Inflammatory macrophage (primary cell): Measurements from ENCODE around the gene ICAM5.
"Not testable (repeated sequence)": the region's sequence is repeated elsewhere in the genome, so short reads cannot be mapped to it uniquely, and the experiment has no call there.

Source experiments
- DNase-seq, 2 donors: peaks; one replicate each; pipeline ENCODE4 v3.0.0-alpha.2; 2020 to 2022

ICAM5 gene

DNA sequence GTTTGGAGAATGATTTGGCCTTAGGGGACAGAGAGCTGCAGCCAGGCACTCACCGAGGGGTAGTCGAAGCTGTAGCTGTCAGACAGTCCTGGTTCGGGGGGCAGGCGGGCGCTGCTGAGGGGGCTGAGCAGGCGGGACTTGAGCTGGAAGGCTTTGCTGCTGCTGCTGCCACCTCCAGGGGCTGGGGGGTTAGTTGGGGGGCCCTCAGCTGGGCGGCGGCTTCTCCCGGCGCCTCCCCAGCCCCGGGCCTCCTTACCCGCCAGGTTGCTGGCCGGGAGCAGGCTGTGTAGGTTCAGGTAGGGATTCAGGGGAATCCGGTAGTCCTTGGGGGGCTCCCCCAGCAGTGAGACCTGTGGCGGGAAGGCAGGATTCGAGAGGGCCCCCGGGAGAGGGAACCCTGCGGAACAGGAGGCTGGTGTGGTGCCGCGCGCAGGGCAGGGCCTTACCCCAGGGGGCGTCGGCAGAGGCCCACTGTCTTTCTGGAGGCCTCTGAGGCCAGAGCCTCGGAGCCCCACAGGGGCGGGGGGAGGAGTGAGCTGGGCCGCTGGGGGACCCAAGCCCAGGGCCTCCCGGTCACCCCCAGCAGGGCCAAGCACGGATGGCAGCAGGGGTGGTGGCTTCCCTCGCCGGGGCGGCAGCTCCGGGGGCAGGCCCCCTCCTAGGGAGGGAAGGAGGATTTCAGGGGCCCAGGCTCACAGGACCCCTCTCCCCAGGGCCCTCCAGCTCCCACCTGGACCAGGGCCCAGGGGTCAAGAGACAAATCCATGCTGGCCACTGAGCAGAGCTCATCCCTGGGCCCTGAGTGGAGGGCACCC lies 31.1 kb downstream of the ICAM5 start:
- no peak for DNase-seq

DNA sequence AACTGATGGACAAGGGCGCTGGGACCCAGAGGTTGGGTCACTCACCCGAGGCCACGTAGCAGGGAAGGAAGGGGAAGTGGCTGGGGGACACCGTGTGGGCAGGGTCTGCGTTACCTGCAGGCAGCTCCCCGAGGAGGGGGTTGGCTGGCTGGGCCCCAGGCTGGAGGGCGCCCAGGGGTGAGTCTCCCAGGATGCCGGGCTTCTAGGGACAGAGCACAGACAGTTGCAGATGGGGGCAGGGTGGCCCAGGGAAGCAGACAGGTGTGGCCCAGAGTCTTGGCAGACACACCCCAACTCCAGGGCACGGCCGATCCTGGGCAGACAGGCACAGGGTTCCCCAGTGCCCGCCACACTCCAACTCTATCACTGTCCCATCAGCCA lies 31.7 kb downstream of the ICAM5 start:
- no peak for DNase-seq

DNA sequence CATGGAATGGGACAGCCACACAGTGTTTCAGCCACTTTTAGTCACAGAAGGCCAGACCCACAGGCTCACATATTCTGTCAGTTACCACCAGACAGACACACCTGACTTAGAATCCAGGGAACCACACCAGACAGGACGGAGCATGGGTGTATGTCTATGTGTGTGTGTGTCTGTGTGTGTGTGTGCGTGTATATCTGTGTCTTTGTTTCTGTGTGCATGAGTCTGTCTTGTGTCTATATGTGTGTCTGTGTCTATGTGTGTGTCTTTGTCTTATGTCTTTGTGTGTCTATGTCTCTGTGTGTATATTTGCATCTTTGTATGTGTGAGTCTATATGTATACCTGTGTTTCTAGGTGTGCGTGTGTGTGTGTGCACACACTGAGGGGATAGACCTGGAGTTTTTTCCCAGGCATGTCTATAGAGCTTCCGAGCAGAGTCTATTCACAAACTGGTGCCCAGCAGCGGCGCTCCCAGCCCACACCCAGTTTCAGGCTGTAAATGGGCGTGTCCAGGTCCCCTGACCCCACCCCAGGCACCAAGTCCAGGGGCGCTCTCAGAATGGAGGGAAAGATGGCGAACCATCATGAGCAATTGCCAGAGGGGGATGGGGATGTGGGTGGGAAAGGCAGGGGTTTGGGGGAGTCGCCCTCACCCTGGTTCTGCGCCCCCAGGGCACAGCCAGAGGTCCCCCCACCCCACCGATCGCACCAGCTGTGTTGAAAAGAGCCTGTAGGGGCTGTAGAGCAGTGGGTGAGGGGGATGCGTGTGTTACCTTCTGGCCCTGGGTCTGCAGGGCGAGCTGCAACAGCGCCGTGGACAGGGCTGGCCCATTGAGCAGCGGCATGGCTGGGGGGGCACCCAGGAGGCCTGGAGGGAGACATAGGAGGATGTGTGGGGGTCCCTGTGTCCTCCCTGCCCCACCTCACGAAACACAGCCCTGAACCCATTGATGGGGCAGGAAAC lies 32.4 kb downstream of the ICAM5 start:
- DNase-seq: no peak

DNA sequence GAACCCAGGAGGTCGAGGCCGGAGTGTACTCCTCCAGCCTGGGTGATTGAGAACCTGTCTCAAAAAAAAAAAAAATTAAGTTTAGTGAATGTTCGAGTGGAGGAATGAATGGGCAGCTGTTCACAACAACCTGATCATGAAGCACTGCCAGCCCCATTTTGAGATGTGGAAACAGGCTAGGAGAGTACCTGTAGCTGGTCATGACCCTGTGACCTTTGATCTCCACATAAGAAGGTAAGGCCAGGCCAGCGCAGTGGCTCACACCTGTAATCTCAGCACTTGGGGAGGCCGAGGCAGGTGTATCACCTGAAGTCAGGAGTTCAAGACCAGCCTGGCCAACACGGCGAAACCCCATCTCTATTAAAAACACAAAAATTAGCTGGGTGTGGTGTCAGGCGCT lies 36.0 kb downstream of the ICAM5 start:
- DNase-seq: no peak

DNA sequence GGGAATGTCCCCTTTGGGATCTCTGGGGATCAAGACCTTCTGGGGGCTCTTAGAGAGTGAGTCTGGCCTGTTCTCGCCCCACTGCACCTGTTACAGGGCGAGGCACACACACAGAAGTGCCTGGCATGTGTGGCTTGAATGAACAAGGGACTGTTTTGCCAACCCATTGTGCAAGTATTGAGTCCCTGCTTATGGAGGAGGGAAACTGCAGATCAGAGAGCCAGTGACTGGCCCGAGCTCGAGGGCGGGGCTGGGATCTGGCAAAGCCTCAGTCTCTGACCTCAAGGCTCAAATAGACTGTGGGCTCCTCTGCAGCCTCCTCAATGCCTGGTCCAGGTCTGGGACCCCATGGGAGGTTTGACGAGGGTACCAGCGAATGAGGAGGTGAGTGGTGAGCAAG lies 38.0 kb downstream of the ICAM5 start:
- no peak for DNase-seq

DNA sequence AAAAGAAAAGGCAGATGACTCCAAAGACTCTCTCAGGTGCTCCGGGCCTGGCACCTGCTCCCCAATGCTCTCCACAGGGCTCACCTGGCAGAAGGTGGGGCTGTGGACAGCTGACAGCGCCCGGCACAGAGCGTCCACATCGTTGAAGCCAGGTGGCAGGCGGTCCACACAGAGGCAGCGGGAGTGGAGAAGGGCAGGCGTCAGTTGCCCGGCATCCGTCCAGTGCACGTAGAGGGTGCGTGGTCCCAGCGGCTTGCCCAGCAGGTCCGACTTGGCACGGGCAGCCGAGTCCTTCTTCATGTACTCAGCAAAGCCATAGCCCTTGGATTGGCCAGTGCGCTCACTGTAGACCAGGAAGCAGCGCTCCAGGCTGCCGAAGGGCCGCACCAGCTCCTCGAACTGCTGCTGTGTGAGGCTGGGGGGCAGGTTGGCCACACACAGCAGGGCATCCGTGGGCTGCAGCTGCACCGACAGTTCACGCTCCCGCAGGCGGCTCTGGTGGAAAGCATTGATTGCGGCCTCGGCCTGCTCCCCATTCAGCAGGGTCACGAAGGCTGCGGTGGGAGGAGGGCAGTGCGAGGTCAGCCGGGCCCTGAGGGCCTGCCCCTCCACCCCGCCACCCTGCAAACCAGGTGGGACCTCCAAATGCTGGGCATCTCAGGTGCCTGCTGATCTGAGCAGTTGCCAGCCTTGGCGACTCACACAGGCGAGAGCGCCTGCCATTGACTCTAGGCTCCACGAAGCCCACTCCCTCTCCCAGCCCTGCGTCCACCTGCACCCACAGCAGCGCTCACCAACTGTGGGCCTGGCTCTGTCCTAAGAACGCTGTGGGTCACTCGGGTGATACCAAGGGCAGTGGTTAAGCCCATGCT lies 39.0 kb downstream of the ICAM5 start:
- no peak for DNase-seq

DNA sequence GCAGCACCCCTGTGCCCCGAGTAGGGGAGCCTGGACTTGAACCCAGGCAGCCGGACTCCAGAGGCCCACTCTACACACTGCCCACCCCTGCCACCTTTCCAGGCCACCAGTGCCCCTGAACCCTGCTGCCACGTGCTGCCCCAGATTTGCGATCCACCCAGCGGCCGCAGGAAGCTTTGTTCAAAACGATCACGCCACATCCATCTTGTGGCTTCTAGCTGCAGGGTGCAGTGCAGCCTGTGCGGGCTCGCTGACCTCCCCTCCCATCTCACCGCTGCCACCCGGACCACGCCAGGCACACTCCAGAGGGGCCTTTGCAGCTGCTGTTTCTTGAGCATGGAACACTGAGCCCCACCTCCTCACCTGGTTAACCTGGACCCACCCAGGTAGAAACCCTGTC lies 39.8 kb downstream of the ICAM5 start:
- no peak for DNase-seq

DNA sequence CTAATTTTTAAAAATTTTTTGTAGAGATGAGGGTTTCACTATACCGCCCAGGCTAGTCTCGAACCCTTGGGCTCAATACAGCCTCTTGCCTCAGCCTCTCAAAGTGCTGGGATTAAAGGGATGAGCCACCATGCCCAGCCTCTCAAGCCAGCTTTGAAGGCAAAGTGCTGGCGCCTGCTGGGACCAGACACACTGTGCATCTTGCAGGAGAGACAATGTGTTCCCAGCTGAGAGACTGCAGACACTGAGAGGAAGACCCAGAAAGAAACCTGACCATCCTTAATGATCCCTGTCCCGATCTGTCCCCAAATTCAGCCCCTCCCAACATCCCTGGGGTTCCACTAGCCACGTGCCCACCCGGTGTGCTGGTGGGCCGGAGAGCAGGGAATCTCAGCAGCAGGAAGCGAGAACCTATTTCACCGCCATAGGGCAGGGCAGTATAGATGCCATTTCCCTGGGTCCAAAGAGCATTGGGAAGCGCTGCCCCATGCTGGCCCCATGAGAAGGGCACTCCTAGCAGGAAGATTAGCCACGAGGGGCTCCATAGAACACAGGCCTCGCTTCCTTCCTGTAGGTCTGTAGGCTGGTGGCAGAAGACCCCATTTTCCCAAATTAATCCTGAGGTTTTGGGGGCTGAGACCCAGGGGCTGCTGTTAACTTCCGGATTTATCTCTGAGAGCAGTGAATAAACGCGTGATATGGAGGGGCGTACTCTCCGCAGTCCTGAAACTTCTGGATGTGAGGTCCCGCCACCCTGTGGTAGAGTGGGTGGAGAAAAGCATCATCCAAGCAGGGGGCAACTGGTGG lies 42.6 kb downstream of the ICAM5 start:
- no peak for DNase-seq

DNA sequence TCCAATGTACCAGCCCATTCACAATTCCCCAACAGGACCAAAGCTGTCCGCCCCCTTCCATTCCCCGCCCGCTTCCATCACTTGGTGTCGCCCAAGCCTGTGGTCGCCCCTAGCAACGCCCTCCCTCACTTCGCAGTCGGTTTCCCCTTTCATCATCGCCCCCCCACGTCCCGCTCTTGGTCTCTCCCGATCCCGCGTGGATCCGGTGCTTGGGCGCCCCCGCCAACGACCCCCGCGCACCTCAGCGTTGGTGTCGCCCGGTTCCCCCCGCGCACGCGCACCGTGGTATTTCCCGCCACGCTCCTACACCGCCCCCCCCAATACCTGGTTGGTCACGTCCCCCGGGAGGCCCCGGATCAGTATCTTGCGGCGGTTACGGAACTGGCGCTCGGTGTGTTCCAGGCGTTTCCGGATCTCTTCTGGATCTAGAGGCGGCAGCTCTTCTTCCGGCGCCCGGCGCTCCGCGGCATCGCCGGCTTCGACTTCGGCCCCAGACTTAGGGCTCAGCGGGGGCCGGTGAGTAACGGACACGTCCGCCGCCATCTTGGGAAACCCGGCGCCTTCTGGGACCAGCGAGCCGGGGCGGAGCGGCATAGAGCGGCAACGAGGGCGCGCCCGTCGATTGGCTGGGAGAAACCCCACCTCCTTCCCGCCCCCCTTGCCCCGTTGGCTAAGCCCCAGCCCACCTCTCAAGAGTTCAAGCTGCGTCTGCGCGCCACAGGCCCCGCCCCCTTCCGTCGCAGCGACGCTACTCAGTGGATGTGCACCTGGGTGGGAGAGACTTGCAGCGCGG lies 43.4 kb downstream of the ICAM5 start, which contains the start of gene RAVER1:
Gene RAVER1 (minus strand): TSS at position 565 of the 793 bp plus-strand sequence. CDS start 22 bp downstream, at position 543.
- peak; percentile 98 for DNase-seq

DNA sequence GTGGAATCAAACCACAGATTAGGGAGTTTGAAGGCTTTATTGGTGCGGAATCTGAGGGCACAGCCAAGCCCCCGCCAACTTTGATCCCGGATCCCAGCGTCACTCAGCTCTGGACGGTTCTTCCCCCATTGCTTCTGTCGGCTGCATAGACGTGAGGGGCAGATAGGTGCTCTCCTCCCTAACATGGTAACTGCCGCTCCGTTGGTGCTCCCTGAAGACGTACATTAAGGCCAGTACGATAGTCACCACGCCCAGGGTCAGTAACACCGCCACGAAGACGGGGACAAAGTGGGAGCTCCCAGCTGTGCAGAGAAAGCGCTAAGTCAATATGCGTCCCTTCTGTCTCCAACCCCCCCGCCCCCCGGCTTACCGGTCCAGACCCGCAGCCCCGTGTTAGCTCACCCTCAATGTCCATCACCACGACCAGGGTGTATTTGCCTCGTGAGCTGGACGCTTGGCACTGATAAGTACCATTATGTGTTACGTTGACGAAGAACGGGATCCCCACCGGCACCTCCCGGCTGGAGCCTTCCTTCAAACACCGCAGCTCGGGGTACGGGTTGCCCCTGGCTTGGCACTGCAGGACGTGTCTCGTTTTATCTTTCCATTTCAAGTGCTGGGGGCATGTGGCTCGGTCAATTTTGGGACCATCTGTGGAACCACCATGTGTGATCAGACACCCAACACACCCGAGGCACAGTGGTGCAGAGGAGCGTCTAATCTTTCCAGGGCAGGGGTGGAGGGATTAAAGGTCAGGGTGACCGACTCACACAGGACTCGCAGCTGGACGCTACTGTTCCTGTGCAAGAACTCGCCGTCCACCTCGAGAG lies 44.2 kb downstream of the ICAM5 start:
- DNase-seq: no peak

DNA sequence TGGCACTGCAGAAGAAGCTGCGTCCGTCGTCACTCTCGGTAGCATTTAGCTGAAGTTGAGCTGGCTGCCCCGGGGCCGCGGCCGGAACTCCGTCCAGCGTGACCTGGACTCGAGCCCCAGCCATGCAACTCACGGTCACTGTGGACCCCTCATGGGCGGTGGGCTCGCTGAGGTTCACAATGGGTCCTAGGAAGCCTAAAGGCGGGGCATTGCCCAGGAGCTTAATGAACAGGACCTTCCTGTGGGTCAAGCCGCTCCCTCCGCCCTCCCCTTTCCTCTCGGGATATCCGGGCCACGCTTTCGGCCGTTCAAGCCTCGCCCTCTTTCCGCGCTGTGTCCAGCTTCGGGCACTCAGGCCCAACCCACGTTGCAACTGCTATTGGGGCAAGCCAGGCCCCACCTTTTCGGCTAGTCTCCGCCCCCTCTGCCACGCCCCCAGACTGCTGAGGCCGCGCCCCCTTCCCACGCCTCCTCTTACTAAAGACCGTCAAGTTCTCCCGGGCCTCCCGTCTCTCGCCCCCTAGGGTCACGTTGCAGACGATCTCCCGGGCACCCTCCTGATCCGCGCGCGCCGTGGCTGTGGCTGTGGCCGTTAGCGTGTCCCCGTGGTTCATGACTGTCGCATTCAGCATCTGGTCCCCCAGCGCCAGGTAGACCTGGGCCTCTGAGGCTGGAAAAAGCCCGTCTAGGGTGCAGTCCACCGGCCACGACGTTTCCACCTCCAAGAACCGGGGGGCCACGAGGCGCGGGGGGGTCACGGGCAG lies 45.0 kb downstream of the ICAM5 start:
- peak; percentile 59 to 72 for DNase-seq

DNA sequence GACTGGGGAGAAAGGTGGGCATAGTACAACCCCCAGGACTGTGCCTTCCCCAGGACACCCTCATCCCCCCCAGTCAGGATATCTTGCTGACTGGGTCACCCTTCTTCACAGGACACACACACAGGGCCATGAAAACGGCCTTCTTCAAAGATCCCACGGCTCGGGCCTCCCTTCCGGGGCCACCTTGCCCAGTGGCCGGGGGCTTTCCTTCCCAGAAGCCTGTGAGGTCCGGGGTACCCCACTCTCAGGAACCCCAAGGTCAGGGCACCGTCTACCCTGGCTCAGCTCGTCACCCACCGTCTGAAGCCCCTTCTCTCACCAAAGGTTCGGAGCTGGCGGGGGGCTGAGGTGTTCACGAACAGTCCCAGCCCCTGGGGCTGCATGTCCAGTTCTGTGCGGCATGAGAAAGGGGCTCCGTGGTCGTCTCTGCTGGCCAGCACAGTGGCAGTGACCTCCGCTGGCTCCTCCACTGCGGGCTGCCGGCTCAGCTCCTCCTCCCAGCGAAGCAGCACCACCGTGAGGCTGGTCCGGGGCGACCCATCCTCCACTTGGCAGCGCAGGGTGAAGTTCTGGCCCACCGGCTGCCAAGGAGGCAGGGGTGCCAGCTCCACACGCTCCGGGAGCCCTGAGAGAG lies 45.7 kb downstream of the ICAM5 start:
- DNase-seq: no peak

DNA sequence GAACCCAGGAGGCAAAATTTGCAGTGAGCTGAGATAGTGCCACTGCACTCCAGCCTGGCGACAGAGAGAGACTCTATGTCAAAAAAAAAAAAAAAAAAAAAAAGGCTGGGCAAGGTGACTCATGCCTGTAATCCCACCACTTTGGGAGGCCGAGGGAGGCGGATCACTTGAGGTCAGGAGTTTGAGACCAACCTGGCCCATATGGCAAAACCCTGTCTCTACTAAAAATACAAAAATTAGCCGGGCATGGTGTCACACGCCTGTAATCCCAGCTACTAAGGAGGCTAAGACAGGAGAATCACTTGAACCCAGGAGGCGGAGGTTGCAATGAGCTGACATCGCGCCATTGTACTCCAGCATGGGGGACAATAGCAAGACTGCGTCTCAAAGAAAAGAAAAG lies 47.0 kb downstream of the ICAM5 start:
- DNase-seq: not testable (repeated sequence)

DNA sequence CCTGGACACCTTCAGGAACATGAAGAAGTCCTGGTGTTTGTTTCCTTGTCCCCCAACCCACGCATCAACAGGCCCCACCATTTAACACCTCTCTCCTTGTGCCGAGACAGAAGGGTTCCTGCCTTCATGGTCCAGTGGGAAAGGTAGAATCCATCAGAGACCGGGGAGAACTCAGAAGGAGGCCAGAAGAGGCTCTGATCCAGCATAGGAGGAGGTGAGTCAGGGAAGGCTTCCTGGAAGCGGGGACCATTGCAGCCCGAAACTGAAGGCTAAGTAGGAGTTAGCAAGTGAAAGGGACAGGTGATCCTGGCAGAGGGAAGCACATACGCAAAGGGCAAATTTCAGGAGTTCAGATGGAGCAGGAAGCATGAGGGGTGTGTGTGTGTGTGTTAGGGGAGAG lies 49.2 kb downstream of the ICAM5 start:
- no peak for DNase-seq

DNA sequence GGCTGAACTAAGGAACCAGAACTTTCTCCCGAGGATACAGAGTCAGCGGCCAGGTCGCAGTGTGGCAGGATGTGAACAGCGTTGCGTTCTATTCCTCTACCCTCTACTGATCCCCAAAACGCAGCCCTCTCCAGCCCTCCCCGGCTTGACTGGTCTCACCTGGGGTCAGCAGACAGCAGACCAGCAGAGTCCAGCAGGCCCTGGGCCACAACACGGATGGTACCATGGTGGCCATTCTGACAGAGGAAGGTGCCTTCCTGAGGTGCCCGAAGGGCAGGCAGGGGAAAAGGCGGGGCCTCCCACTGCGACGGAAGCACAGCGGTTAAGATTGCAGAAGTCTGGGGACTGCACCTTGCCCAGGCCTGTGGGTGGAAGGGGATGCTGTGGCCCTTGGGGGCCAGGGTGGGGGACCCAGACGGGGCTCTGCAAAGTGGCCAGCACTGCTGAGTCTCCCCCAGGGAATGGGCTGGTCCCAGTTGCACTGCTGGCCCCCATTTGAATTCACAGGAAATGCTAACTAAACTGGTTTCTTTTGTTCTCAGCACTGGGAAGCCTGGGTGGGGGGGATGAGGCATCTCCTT lies 49.7 kb downstream of the ICAM5 start, which contains the start of gene ICAM3:
Gene ICAM3 (minus strand): TSS at position 245 of the 581 bp plus-strand sequence. CDS start 10 bp downstream, at position 235.
- peak; percentile 47 to 59 for DNase-seq

DNA sequence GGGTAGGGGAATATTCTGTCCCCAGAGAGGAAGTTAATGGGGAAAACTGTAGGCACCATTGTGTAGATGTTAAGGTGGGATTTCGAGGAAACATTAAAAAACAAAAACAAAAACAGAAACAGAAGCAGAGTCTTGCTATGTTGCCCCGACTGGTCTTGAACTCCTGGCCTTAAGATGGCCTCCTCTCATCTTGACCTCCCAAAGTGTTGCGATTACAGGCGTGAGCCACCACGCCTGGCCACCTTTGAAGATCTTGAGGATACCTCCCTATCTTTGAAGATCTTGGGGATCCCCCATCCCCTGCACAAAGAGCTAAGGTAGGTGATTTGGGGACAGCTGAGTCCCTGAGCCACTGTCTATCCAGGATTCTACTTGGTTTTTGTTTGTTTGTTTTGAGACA lies 50.2 kb downstream of the ICAM5 start:
- DNase-seq: no peak

DNA sequence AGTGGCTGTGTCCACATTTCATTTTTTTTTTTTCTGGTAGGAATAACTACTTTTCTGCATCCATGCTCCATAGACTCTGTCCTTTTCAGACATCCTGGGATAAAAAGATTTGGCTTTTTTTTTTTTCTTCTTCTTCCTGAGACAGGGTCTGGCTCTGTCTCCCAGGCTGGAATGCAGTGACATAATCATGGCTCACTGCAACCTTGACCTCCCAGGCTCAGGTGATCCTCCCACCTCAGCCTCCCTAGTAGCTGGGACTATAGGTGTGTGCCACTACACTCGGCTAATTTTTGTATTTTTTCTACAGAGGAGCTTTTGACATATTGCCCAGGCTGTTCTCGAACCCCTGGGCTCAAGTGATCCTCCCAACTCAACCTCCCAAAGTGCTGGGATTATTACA lies 53.7 kb downstream of the ICAM5 start:
- no peak for DNase-seq

DNA sequence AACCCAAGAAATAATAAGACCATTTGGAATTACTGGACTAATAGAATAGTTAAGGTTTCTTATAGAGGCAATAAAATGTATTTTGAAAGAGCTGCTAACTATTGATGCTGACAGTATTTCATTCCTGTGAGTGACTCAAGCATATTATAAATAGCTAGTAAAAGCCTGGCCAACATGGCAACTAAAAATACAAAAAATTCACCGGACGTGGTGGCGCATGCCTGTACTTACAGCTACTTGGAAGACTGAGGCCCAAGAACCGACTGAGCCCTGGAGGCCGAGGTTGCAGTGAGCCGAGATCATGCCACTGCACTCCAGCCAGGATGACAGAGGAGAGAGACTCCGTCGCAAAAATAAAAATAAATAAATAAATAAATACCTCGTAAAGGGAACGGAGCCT lies 55.0 kb downstream of the ICAM5 start:
- no peak for DNase-seq
